HG03558 (cell line): ENCODE results near the gene SLC1A7.

ENCODE experiments used
- ATAC-seq: cut with Tn5 transposase; IDR thresholded peaks from one replicate; pipeline ENCODE4 v1.9.1; 2021; ENCODE audit warnings: moderate number of reproducible peaks; ENCODE audit not compliant: unreplicated experiment; ENCODE audit errors: extremely low read depth

The SLC1A7 gene

DNA sequence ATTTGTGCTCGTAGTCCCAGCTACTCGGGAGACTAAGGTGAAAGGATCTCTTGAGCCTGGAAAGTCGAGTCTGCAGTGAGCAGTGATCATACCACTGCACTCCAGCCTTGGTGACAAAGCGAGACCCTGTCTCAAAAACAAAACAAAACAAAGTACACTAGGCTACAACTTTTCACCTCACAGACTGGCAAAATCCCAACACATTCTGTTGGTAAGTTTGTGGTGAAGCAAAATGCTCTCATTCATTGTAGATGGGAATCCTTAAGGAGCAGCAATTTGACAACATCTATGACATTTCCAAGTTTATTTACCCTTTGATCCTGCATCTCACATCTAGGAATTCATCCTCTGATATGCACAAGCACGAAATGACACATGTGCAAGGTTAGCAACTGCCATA is 20.2 kb upstream of the SLC1A7 start:
- ATAC-seq: no peak

DNA sequence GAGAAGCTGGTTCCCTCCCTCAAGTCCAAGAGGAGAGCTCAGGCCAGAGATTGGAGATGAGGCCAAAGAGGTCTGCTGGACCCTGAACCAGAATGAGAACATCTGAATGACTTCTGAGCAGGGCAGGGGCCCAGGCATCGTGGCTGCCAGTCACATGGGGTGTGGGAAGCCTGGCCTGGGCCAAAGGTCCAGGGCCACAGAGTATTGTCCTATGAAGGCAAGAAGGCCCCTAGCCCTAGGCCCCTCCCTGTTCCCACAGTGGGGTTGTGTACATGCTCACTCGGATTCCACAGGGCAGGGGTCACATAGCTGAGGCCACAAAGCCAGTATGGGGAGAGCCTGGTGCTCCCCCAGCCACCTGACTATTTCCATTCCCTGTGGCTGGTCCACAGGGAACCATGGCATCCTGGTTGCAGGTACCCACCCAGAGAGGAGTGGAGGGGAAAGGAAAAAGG is 18.5 kb upstream of the SLC1A7 start:
- no peak for ATAC-seq

DNA sequence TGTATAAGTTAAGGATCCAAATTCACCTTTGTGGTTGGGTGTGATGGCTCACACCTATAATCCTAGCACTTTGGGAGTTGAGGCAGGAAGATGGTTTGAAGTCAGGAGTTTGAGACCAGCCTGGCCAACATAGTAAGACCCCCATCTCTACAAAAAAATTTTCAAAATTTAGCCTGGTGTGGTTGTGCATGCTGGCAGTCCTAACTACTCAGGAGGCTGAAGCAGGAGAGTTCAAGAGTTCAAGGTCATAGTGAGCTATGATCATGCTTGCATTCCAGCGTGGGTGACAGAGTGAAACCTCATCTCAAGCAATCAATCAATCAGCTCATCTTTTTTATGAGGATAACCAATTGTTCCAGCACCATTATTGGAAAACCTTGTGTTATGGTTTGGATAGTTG is 16.5 kb upstream of the SLC1A7 start:
- ATAC-seq: no peak

DNA sequence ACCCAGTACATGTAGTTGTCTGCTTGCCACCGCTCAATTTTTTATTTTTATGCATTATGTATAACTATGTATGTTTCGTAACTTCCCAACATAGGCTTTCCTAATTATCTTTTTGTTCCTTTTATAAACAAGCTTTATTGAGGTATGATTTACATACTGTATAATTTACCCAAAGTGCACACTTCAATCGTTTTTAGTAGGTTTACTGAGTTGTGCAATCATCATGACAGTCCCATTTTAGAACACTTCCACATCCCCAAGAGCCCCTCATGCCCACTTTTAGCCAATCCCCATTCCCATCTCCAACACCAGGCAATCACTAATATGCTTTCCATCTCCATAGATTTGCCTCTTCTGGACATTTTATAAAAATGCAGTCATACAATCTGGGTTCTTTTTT is 14.3 kb upstream of the SLC1A7 start:
- no peak for ATAC-seq

DNA sequence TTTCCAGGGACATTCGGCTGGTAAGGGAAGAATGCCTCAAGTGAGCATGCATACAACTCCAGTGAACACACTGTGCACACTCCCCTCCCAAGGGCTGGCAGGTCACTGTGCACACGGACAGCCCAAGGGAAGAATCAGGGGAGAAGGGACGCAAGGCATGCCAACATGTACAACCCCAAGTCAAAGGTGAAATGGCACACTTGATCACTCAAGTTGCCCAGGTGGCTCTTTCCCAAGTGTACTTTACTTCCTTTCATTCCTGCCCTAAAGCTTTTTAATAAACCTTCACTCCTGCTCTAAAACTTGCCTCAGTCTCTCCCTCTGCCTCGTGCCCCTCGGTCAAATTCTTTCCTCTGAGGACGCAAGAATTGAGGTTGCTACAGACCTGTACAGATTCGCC is 13.5 kb upstream of the SLC1A7 start:
- no peak for ATAC-seq

DNA sequence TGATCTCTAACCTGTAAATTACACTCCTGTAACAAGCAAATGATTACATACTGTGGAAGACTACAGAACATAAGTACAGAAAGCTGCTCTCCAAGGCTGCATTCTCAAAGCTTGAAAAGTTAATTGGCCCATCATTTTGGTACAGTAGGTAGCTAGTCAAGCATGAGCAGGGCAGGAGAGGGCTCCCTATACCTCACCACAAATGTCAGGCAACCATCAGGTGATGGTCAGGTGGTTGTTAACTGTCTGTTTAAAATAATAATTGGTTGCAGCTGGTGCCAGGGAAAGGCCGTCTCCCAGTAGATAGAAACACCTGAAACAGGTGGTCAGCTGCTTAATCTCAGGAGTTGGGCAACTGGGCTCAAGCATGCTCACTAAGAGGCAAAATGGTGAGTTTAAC is 13.1 kb upstream of the SLC1A7 start:
- ATAC-seq: no peak

DNA sequence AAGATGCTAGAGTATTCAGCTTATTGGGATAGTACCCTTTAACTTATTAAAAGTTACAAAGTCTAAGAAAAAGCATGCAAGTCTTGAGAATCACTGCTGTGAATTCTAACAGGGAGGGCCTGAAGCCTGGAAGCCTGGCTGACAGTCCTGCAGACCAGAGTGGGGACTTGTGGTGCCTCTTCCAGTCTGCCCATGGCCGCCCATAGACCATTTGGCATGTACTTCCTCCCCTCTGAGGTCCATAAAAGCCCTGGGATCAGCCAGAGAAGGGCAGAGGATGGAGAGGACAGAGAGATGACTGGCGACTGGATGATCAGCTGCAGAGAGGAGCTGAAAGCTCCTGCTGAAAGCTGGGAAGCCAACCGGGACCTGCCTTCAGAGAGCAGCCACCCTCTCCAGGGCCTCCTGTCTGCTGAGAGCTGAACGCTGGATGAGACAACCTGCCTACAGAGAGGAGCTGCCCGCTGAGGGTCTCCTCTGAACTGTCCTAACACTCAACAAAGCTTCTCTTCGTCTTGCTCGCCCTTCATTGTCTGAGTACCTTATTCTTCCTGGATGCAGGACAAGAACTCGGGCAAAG is 12.5 kb upstream of the SLC1A7 start:
- ATAC-seq: no peak

DNA sequence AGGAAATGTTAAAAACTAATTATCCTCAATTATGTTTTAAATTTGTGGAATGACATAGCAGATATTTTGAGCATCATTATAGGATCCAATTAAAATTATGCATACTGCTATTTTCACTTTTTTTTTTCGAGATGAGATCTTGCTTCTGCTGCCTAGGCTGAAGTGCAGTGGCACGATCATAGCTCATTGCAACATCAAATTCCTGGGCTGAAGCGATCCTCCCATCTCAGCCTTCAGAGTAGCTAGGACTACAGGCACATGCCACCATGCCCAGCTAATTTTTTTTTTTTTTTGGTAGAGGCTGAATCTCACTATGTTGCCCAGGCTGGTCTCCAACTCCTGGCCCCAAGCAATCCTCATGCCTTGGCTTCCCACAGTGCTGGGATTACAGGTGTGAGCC is 11.3 kb upstream of the SLC1A7 start:
- ATAC-seq: no peak

DNA sequence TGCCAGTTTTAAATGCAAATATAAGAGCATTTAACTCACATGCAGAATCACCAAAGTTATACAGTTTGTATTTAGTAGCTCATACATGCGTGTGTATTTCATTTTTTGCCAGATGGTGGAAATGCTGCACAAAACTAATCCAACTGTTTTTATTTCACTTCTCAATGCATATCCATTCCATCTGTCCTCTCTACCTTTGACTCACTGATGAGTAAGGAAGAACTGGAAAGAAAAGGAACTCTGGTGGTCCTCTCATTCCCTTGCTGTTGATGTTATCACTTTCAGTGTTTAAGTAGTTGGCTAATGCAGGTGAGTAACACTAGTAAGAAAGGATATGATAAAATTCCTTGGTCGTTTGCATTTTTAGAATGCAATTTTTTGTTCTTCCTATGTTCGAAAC is 5.7 kb upstream of the SLC1A7 start:
- no peak for ATAC-seq

DNA sequence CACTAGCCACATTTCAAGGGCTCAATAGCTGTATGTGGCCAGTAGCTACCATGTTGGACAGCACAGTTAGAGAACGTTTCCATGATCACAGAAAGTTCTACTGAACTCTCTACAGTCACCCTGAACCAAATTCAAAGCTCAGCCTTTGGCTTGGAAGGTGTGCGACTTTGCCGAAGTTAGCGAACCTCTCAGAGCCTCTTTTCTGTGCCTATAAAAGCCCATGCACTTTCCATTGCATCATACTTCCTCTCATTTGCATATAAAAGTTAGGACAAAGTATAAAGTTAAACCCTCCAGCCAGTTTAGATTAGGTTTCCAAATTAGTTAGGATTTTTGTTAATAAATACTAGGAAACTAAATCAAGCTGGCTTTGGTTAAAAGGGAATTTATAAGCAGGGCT is 4.7 kb upstream of the SLC1A7 start:
- no peak for ATAC-seq

DNA sequence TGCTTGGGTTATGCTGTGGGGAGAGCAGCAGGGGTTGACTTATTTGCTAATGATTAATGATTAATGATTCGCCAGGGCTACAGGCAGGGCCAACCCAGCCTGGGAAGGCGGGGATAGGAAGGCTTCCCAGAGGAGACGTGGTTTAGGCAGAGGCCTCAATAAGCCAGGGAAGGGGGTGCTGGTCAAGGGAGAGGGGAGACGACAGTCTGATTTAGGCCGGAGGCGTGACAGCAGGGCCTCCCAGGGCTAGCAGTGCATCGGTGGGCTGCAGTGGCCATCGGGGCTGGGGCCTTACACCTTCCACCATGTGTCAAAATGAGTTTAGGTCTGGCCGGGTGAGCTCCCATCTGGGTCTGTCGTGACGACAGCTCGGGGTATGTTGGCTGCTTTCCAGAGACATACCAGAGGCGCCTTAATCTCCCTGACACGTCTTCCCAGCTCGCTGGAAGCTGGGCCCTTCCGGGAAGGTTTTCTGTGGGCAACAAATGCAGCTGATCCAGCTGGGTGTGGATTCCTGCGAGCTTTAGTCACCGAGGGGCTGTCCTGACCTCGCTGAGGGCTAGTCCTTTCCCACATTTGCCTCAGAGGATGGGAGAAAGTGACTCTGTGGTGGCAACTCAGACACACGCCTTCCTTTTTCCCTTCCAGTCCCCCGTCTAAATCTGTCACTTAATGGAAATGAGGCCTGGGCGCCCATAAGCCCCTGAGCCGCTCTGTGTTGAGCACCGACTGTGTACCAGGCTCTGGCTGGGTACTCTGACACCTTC is 3.7 kb upstream of the SLC1A7 start:
- ATAC-seq: no peak

DNA sequence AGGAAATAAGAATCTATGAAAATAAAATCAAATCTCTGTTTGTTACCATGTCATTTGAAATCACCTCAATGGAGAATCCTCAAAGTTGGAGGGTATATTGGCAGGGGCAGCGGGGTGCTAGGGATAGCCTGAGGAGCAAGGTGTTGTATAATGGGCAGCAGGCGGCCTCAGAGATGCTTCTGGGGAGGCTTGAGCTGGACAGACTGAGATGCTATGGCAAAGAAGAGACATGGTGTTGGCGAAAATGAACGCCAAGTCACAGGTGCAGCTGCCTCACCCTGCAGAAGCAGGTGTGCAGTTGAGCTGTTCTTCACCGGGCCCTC is 3.1 kb upstream of the SLC1A7 start:
- ATAC-seq: no peak

DNA sequence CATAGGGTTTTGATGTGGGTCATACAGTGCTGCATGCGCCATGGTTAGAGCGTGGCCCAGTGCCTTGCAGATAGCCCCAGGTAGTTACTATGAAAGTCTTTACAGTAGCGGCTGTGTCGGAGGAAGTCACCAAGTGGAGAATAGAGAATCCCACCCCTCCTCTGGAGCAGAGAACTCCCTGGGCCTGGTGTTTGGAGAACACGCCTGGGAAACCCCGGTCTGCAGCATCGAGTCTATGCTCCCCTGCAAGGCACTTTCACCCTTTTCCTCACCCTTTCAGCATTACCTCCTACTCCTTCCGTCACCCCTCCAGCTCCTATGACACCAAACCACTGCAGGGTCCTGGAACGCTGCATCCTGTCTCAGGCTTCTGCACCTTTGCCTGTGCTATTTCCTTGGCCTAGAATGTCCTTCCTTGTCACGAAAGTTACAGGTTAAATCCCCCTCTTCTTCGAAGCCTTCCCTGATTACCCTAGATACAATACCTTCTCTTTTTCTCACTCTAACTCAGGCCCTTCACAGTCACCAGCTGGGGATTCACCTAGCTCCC is 2.7 kb upstream of the SLC1A7 start:
- ATAC-seq: no peak

DNA sequence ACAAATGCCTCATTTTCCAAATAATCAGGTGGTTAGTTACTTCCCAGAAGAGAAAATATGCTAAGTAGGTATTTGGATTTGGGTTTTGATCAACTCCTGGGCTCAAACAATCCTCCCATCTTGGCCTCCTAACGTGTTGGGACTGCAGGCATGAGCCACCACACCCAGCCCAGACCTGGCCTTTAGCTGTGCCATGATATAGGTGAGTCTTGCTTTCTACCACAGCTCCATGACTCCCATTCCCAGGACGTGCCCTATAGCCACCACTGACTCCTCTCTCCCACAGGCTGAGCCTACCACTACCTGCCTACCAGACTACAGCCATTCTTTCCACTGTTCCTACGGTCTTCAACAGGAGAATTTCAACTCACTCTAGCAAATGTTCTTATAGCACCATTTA is 1.8 kb upstream of the SLC1A7 start:
- ATAC-seq: no peak

DNA sequence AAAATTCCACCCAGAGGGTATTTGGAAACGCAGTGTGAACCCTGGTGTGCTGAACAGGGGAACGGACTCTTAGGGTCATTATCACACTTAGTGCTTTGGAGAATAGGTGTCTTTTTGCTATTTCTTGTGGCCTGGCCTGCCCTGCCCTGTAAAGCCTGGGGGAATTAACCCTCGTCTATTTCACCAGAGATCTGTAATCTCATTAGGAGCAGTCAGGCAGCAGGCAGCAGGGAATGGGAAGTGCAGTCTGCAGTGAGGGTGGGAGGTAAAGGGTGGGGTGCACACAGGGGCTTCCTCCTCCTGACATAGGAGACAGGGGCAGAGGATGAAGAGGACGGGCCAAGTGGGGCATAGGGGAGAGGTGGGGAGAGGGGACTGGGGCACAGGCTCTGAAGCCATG is 1.1 kb upstream of the SLC1A7 start:
- no peak for ATAC-seq

DNA sequence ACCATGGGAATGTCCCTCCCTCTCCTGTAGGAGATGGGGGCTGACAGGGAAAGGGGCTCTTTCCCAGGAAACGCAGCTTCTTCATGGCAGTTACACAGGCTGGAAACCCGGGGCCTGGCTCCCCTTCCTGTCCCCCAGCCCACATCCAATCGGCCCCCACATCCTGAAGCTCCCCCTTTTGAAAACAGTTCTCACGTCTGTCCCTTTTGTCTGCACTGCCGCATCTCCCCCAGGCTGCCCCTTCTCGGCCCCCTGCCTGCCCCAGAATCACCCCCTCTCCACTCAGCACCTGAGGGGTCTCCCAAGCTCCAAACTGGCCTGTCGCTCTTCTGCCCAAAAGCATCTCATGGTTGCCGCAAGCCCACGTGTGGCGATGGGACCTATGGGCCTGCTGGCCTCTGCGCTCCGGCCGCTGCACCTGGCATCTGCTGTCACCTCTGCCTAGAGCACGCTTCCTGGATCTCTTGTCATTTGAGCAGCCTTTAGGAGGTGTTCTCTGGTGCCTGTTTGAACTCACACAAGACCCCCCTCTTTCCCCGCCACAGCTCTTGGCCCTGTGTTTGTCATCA is 867 bp downstream of the SLC1A7 start:
- no peak for ATAC-seq

DNA sequence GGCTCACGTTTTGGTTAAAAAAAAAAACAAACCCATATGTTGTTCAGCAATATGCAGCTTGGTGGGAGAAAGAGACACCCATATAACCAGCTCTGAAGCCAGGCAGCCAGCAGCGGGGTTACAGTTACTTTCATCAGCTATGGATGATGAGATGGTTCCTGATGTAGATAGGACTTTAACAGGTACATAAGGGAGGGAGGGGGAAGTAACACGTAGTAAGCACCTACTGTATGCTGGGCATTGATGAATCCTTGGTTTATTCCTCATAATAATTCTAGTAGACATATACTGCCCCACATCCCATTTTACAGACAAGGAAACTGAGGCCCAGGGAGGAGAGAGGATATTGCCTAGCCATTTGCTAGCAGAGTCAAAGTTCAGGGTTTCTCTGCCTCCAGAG is 2.0 kb downstream of the SLC1A7 start:
- no peak for ATAC-seq

DNA sequence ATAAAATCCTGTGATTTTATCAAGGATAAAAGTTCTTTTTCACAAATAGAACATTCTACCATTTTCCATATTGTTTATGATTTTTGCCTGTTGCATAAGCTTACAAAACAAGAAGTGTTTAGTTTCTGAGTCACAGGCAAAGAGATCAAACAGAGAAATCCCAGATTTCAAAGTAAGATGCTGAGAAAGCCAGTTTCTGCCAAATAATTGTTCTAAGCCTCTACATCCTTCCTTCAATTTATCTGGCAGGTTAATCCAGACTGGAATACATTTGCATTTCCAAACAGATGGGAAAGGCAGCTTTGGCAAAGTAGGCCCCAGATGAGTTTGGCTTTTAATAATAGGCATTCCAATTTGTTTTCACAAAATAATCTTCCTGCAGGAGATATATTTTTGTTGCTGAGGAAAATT is 2.5 kb downstream of the SLC1A7 start:
- ATAC-seq: no peak

DNA sequence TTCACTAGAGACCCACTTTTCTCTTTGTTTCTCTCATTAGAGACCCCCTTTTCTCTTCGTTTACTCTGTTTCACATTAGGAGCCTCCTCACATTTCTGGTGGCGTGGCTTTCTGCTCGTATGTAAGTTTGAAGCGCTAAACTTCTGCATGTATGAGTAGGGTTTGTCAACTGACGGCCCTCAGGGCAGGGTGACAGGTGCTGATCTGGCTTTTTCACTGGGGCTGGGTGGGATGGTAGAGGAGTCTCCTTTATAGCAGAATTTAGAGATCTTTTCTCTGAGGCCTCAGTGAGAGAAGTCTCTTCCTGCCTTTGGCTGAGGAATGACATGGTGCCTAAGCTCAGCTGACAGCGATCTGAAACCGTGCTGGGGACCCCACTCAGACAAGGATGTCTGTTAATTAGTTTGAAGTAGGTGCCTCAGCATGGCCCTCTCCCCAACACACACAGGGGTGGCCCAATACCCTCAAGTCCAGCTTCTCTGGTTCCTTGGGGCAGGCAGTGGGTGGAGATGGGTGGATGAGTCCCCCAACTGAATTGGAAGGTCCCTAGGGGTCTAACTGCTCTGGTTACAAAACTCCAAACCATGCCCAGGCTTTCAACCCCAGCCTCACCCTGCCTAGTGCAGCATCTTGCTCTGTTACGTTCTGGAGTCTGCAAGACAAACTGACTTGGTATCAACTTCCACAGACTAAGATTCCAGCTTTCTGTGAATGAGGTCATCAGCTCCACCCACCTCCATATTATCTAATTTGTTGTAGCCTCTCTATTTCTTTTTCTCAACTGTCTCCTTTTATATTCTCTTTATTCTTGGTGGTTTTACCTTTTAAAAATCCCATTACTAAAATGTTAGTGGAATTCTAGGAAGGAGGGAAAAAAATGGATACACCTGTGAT is 3.2 kb downstream of the SLC1A7 start:
- ATAC-seq: no peak

DNA sequence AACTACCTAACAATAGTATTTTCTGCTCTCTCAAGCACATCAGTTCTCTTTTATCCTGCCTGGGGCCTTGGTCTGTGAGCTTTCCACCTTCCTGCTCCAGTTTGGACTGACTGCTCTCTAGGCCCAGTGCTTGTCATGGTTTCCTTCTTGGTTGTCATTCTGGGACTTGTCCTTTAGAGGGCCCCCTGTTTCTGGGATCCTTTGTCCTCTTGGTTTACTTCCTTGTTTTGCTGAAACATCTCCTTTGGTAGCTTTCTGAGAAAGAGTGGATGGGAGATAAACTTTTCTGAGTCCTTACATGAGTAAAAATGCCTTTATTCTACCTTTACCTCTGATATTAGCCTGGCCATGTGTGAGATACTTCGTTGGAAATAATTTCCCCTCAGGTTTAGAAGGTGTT is 4.7 kb downstream of the SLC1A7 start:
- ATAC-seq: no peak

DNA sequence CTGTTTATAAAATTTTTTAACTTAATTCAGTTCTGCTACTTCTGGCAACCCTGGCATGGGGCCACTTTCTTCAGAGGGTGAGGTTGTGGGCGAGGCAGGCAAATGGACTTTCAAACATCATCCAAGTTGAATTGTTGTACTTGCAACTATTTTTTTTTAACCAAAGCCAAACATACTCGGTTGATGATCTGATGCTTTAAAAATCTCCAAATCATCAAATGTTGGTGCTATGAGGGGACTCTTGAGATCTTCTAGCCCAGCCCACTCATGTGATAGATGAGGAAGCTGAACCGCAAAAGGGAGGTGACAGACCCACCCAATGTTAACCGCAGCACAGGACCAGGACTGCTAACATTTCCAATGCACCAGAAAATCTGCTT is 6.7 kb downstream of the SLC1A7 start:
- no peak for ATAC-seq
